GM12878 (cell line): ENCODE data around the gene CBFA2T3. TPM values are rescaled to one million over a fixed set of nuclear protein-coding genes. Genes with fewer than 3 reads are reported as not detected.
A peak's percentile ranks its signal among the peaks of the same experiment; 100 is the strongest.

Experiments
- ATAC-seq: fragments of 200-7000 bp; cut with Tn5 transposase; 3 replicates; pipeline ENCODE4 v1.9.1; 2020; ENCODE audit warnings: mild to moderate bottlenecking, moderate library complexity
- BruUV-seq: library from RNA; stranded (reverse); fragments of 400-500 nt; replicated peaks from 2 replicates; lab custom pipeline; 2021; lab: Mats Ljungman, UMichigan
- CTCF ChIA-PET: fragments of 300-600 bp; sonication (Branson Sonifier 250); formaldehyde crosslinking; extraction: SDS; loops from one replicate; lab custom pipeline; 2021; ENCODE audit warnings: inconsistent platforms; lab: Yijun Ruan, JAX
- POLR2A ChIA-PET: fragments of 350-600 bp; formaldehyde crosslinking; extraction: SDS; loops from one replicate; lab custom pipeline; 2021; ENCODE audit warnings: inconsistent platforms; lab: Charles Lee
- RAD21 ChIA-PET: fragments of 300-600 bp; sonication (Branson Sonifier 250); formaldehyde crosslinking; loops from one replicate; lab custom pipeline; 2023; ENCODE audit warnings: antibody characterized with exemption; ENCODE audit not compliant: unreplicated experiment; lab: Charles Lee
- SMC1A ChIA-PET: fragments of 300-600 bp; sonication (Branson Sonifier 250); formaldehyde crosslinking; loops from one replicate; lab custom pipeline; 2023; ENCODE audit not compliant: unreplicated experiment, uncharacterized antibody; lab: Charles Lee
- DNase-seq: peaks from one replicate; pipeline ENCODE4 v3.0.0-alpha.2; 2011; ENCODE audit warnings: low read depth, low spot score
- FAIRE-seq: peaks from 3 replicates; lab custom pipeline; 2011; peaks lifted over from hg19 to GRCh38; lab: Jason Lieb, UNC
- H2AFZ ChIP-seq: 2 replicates; pipeline ENCODE4 v1.6.0; 2011; ENCODE audit warnings: low read depth, low read length, control low read depth; ENCODE audit not compliant: control insufficient read depth
- H3K27ac ChIP-seq: 2 replicates; pipeline ENCODE4 v1.5.1; 2011; ENCODE audit warnings: control low read depth; ENCODE audit not compliant: control insufficient read depth, insufficient read depth
- H3K27me3 ChIP-seq, 2 experiments: replicated peaks in 1 of 2; 2 replicates each; pipeline versions ENCODE4 v1.6.0 to v1.6.1; 2011; ENCODE audit warnings: low read length in 1 of 2; ENCODE audit not compliant: control insufficient read depth in 2 of 2, insufficient read depth in 2 of 2
- H3K36me3 ChIP-seq, 2 experiments: 2 replicates each; pipeline ENCODE4 v1.5.1; 2011; ENCODE audit warnings: low read length in 1 of 2; ENCODE audit not compliant: control insufficient read depth in 2 of 2, insufficient read depth in 2 of 2
- H3K4me1 ChIP-seq: 2 replicates; pipeline ENCODE4 v1.6.1; 2011; ENCODE audit warnings: mild to moderate bottlenecking, low read length, moderate library complexity, mixed read lengths; ENCODE audit not compliant: control insufficient read depth, insufficient read depth
- H3K4me2 ChIP-seq: 2 replicates; pipeline ENCODE4 v1.6.0; 2011; ENCODE audit warnings: control low read depth; ENCODE audit not compliant: control insufficient read depth, insufficient read depth
- H3K4me3 ChIP-seq: fragments of 200-600 bp; sonication (generic); 2 replicates; pipeline ENCODE4 v1.5.1; 2016
- H3K79me2 ChIP-seq: 2 replicates; pipeline ENCODE4 v1.6.0; 2011; ENCODE audit warnings: low read length; ENCODE audit not compliant: control insufficient read depth, insufficient read depth
- H3K9ac ChIP-seq: 2 replicates; pipeline ENCODE4 v1.8.0; 2011; ENCODE audit warnings: low read length, control low read depth, mixed read lengths; ENCODE audit not compliant: control insufficient read depth, insufficient read depth
- H3K9me3 ChIP-seq: replicated peaks from 3 replicates; pipeline ENCODE4 v1.5.1; 2011; ENCODE audit warnings: mild to moderate bottlenecking, low read length; ENCODE audit not compliant: control insufficient read depth, insufficient read depth
- H4K20me1 ChIP-seq: 2 replicates; pipeline ENCODE4 v1.6.0; 2011; ENCODE audit not compliant: control insufficient read depth, insufficient read depth
- CHD4 ChIP-seq: fragments of 200-600 bp; sonication (generic); IDR thresholded peaks from 2 replicates; pipeline ENCODE4 v1.6.1; 2016; ENCODE audit warnings: mild to moderate bottlenecking
- IKZF2 ChIP-seq, 2 experiments: fragments of 450-650 bp; IDR thresholded peaks; 2 replicates each; pipeline ENCODE4 v1.6.1; 2017; ENCODE audit warnings: mild to moderate bottlenecking in 2 of 2, moderate library complexity in 2 of 2
- KDM1A ChIP-seq: fragments of 200-600 bp; sonication (generic); IDR thresholded peaks from 2 replicates; pipeline ENCODE4 v1.6.1; 2016; ENCODE audit warnings: borderline replicate concordance
- NRF1 ChIP-seq: conservative IDR thresholded peaks from 2 replicates; pipeline ENCODE4 v1.6.1; 2011; ENCODE audit warnings: mild to moderate bottlenecking, low read depth, low read length, improper control_type of control experiment
- POLR2A ChIP-seq: IDR thresholded peaks from 2 replicates; pipeline ENCODE4 v1.6.1; 2011; ENCODE audit warnings: low read depth, mild to moderate bottlenecking, low read length
- RUNX3 ChIP-seq: IDR thresholded peaks from 2 replicates; pipeline ENCODE4 v1.6.1; 2012; ENCODE audit warnings: low read length, inconsistent platforms
- SIX5 ChIP-seq: IDR thresholded peaks from 2 replicates; pipeline ENCODE4 v1.6.1; 2011; ENCODE audit warnings: mild to moderate bottlenecking, low read depth, low read length, moderate library complexity; ENCODE audit not compliant: severe bottlenecking
- SREBF2 ChIP-seq: IDR thresholded peaks from 2 replicates; pipeline ENCODE4 v1.6.1; 2012; ENCODE audit warnings: mild to moderate bottlenecking, low read length
- SUZ12 ChIP-seq: fragments of 200-600 bp; sonication (generic); IDR thresholded peaks from one replicate; pipeline ENCODE4 v1.6.1; 2018; ENCODE audit warnings: antibody characterized with exemption, mild to moderate bottlenecking; ENCODE audit not compliant: unreplicated experiment
- TBL1XR1 ChIP-seq: IDR thresholded peaks from 2 replicates; pipeline ENCODE4 v1.6.1; 2012; ENCODE audit warnings: low read depth, low read length, improper control_type of control experiment
- ZNF24 ChIP-seq: fragments of 450-650 bp; IDR thresholded peaks from 2 replicates; pipeline ENCODE4 v1.6.1; 2017; ENCODE audit warnings: antibody characterized with exemption, mild to moderate bottlenecking
- WGBS: methylation state at CpG from one replicate; pipeline ENCODE4 v1.1.6; 2016; ENCODE audit warnings: low lambda C conversion rate; ENCODE audit not compliant: insufficient replicate concordance, insufficient coverage; ENCODE audit errors: missing lambda C conversion rate; 5-methylcytosine and 5-hydroxymethylcytosine counted together
- in situ Hi-C: fragments of 300-500 bp; cut with MboI; formaldehyde crosslinking; loops from 9 replicates; pipeline ENCODE4 v1.14.3; 2018; ENCODE audit warnings: mixed read lengths
- intact Hi-C: fragments of 100-400 bp; cut with micrococcal nuclease; formaldehyde crosslinking; loops from one replicate; pipeline ENCODE4 v1.14.2; 2022; ENCODE audit not compliant: unreplicated experiment
- polyA plus RNA-seq, 11 experiments: library from polyadenylated mRNA; depleted of rRNA in 4 of 11; unstranded in 6 of 11; stranded (reverse) in 5 of 11; fragments of >200 nt; fragmentation: Nextera tagmentation in 4 of 11; fragmentation: Illumina TruSeq in 1 of 11; extraction: Ambion mirVana in 4 of 11; extraction: Trizol in 1 of 11; gene quantifications; 1 replicate in 1 of 11; 2 replicates in 10 of 11; pipeline versions ENCODE4 v1.2.1 to v1.2.3, GENCODE V29; 2011 to 2016; ENCODE audit warnings: inconsistent platforms in 2 of 11, missing spikeins in 2 of 11, low read depth in 1 of 11
- total RNA-seq, 4 experiments: library from RNA; depleted of rRNA in 3 of 4; stranded (reverse); fragments of >200 nt in 3 of 4; fragmentation: Illumina TruSeq in 1 of 4; extraction: Trizol in 1 of 4; gene quantifications; 2 replicates each; pipeline versions ENCODE4 v1.2.1 to v1.2.3, GENCODE V29; 2013 to 2021
- TF ChIP-seq, protein P1 (sequence below): fragments of 450-650 bp; IDR thresholded peaks from 2 replicates; pipeline ENCODE4 v1.6.1; 2017; ENCODE audit warnings: antibody characterized with exemption, mild to moderate bottlenecking, moderate library complexity
- TF ChIP-seq, protein P2 (sequence below): IDR thresholded peaks from 2 replicates; pipeline ENCODE4 v1.6.1; 2011; ENCODE audit warnings: borderline replicate concordance, low read depth, mild to moderate bottlenecking, moderate library complexity, mixed read lengths, low read length; ENCODE audit not compliant: insufficient read depth; ENCODE audit errors: extremely low read length

Gene CBFA2T3
- total and polyA plus RNA-seq, 10 of the 15 experiments (the other 5 are each of a cell fraction or from before 2014, with no cell fraction given): 0.69 to 42.6 (median 4.5) TPM

DNA sequence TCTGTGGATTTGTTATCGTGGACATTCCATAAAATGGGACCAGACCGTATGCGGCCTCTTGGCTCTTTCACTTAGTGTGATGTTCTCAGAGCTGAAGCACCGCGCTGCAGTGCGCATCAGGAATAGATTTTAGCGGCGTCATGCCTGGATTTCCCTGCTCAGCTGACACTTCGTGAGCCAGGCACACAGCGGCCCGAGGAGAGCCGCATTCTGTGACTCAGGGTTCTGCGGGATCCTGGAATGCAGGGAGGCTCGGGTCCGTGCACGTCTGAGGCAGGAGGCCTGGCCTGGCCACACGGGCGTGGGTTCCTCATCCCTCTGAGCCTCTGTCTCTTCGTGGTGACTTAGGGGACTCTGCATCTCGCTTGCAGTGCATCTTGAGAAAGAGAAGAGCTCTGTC, 13.4 kb downstream of the CBFA2T3 start (continued):
- TF ChIP-seq, protein P1, sequence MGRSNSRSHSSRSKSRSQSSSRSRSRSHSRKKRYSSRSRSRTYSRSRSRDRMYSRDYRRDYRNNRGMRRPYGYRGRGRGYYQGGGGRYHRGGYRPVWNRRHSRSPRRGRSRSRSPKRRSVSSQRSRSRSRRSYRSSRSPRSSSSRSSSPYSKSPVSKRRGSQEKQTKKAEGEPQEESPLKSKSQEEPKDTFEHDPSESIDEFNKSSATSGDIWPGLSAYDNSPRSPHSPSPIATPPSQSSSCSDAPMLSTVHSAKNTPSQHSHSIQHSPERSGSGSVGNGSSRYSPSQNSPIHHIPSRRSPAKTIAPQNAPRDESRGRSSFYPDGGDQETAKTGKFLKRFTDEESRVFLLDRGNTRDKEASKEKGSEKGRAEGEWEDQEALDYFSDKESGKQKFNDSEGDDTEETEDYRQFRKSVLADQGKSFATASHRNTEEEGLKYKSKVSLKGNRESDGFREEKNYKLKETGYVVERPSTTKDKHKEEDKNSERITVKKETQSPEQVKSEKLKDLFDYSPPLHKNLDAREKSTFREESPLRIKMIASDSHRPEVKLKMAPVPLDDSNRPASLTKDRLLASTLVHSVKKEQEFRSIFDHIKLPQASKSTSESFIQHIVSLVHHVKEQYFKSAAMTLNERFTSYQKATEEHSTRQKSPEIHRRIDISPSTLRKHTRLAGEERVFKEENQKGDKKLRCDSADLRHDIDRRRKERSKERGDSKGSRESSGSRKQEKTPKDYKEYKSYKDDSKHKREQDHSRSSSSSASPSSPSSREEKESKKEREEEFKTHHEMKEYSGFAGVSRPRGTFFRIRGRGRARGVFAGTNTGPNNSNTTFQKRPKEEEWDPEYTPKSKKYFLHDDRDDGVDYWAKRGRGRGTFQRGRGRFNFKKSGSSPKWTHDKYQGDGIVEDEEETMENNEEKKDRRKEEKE: no peak
- TF ChIP-seq CHD4 (no peak), ZNF24 (no peak), SUZ12 (no peak), KDM1A (no peak), SIX5 (no peak), RUNX3 (no peak), TBL1XR1 (no peak)

DNA sequence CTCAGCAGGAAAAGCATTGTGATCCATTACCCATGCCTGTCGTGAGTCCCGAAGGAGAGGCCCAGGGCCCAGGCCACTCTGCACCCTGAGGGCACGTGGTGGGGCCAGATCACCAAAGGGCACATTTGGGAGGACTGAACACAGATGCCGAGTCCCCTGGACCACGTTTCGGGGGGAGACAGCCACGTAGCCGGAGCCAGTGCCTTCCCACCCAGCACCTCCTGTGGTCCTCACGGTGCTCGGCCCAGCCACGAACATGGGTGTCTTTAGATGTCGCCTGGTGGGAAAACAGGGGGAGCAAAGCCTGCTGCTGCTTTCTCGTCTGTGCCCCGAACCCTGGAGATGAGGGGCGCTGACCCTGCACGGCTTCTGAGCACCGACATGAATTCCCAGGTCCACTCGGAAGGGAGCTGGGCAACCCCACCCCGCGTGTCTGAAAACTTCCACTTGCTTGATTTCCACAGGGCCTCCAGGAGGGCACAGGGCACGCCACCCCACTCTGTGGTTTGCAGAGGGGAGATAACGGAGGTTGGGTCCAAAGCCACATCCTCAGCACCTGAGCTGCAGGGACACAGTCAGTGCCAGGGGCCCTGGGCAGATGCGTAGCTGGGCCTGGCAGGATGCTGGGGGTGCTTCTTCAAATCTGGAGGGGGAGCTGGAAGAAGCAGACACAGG, 14.4 kb downstream of the CBFA2T3 start:
- intact Hi-C loops: no loop called here
- Histone ChIP-seq H3K4me2 (no peak overlapping the region), H3K9ac (no peak overlapping the region), H3K4me3 (no peak overlapping the region), H3K79me2 (peaks cover 24% of the 10 kb centered on the region), H3K36me3 (peaks cover 2% of the 10 kb centered on the region in 2 experiments; a peak in 3 of 4 replicates), H3K4me1 (peaks cover 37% of the 10 kb centered on the region), H3K27me3 (no peaks in the 10 kb centered on the region; a peak in 1 of 4 replicates), H4K20me1 (no peaks in the 10 kb centered on the region), H3K27ac (no peak overlapping the region), H2AFZ (no peak overlapping the region), H3K9me3 (no peaks in the 10 kb centered on the region)
- TF ChIP-seq NRF1 (no peak), POLR2A (0 out of 2 replicates have a peak, but pooled peaks have one; percentile 38), IKZF2 (IDR thresholded peaks at IDR 0.05) (no peak), SREBF2 (no peak)
- TF ChIP-seq, protein P2, sequence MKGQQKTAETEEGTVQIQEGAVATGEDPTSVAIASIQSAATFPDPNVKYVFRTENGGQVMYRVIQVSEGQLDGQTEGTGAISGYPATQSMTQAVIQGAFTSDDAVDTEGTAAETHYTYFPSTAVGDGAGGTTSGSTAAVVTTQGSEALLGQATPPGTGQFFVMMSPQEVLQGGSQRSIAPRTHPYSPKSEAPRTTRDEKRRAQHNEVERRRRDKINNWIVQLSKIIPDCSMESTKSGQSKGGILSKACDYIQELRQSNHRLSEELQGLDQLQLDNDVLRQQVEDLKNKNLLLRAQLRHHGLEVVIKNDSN: peak; percentile 8
- in situ Hi-C loops: no loop called here
- WGBS: 92% methylated on average over 21 of the region's 23 CpGs
- POLR2A ChIA-PET: no interaction called here
- FAIRE-seq (no peak), ATAC-seq (no peak), DNase-seq (no peak)
- CTCF ChIA-PET: no interaction called here
- SMC1A ChIA-PET: no interaction called here
- no TSS peak for BruUV-seq
- RAD21 ChIA-PET: no interaction called here
